ENCODE data around the gene CAMK1D.

Gene CAMK1D

GRCh38 chr10:12466704-12467305 is 117.5 kb downstream of the CAMK1D start:
- Histone ChIP-seq H3K36me3 (no peaks in the 10 kb centered on the region), H3K4me1 (no peaks in the 10 kb centered on the region), H3K4me3 (no peak overlapping the region), H3K27me3 (no peaks in the 10 kb centered on the region), H3K27ac (no peak overlapping the region), H3K9me3 (no peaks in the 10 kb centered on the region)
- no peak for TF ChIP-seq CTCF (IDR thresholded peaks at IDR 0.05)
- intact Hi-C loops (cut with DNase I; ENCODE audit: low total_unique reads), result no loop called here
- DNase-seq, result no peak

GRCh38 chr10:12469345-12469744 is 120.0 kb downstream of the CAMK1D start:
- Histone ChIP-seq H3K9me3 (no peaks in the 10 kb centered on the region), H3K27ac (no peak overlapping the region), H3K4me1 (no peaks in the 10 kb centered on the region), H3K4me3 (no peak overlapping the region), H3K36me3 (no peaks in the 10 kb centered on the region), H3K27me3 (no peaks in the 10 kb centered on the region)
- no peak for TF ChIP-seq CTCF (IDR thresholded peaks at IDR 0.05)
- intact Hi-C loops (cut with DNase I; ENCODE audit: low total_unique reads), result no loop called here
- no peak for DNase-seq

- H3K4me1 ChIP-seq, result no peaks in the 10 kb centered on the region
- no peaks in the 10 kb centered on the region for H3K27me3 ChIP-seq
- no peak overlapping the region for H3K4me3 ChIP-seq
- H3K36me3 ChIP-seq, result no peaks in the 10 kb centered on the region
- no peaks in the 10 kb centered on the region for H3K9me3 ChIP-seq
- H3K27ac ChIP-seq, result no peak overlapping the region
- intact Hi-C loops (cut with DNase I; ENCODE audit: low total_unique reads), result no loop called here
- DNase-seq, result no peak
- no peak for TF ChIP-seq CTCF (IDR thresholded peaks at IDR 0.05)
Measured at GRCh38 chr10:12470719-12471118, 121.4 kb downstream of the CAMK1D start.

GRCh38 chr10:12471135-12471534 is 121.8 kb downstream of the CAMK1D start:
- Histone ChIP-seq H3K4me1 (no peaks in the 10 kb centered on the region), H3K27me3 (no peaks in the 10 kb centered on the region), H3K4me3 (no peak overlapping the region), H3K27ac (no peak overlapping the region), H3K9me3 (no peaks in the 10 kb centered on the region), H3K36me3 (no peaks in the 10 kb centered on the region)
- DNase-seq, result no peak
- no peak for TF ChIP-seq CTCF (IDR thresholded peaks at IDR 0.05)
- intact Hi-C loops (cut with DNase I; ENCODE audit: low total_unique reads), result no loop called here

GRCh38 chr10:12473491-12473890 is 124.1 kb downstream of the CAMK1D start:
- Histone ChIP-seq H3K27me3 (no peaks in the 10 kb centered on the region), H3K4me1 (no peaks in the 10 kb centered on the region), H3K27ac (no peak overlapping the region), H3K9me3 (no peaks in the 10 kb centered on the region), H3K4me3 (no peak overlapping the region), H3K36me3 (no peaks in the 10 kb centered on the region)
- TF ChIP-seq CTCF (IDR thresholded peaks at IDR 0.05), result no peak
- no peak for DNase-seq
- intact Hi-C loops (cut with DNase I; ENCODE audit: low total_unique reads), result no loop called here
